CD4-positive, alpha-beta T cell (primary cell): ENCODE measurements around the gene FBXL20. TPM values are rescaled to one million over a fixed set of nuclear protein-coding genes. Genes with fewer than 3 reads are reported as not detected.

ENCODE experiments used
- ATAC-seq: fragments of 200-7000 bp; cut with Tn5 transposase; one replicate; pipeline ENCODE4 v1.10.0; 2022; ENCODE audit warnings: mild to moderate bottlenecking; ENCODE audit not compliant: poor library complexity
- CTCF ChIA-PET: fragments of 350-600 bp; sonication (Branson Sonifier 250); formaldehyde crosslinking; loops from one replicate; lab custom pipeline; 2021; ENCODE audit warnings: antibody characterized with exemption, inconsistent platforms; lab: Charles Lee
- POLR2A ChIA-PET: fragments of 350-600 bp; sonication (Branson Sonifier 250); formaldehyde crosslinking; loops from one replicate; lab custom pipeline; 2021; ENCODE audit warnings: antibody characterized with exemption, inconsistent platforms; lab: Charles Lee
- DNase-seq, 14 experiments: peaks; one replicate each; pipeline ENCODE4 v3.0.0-alpha.2; 2013 to 2020; ENCODE audit warnings: mixed read lengths in 2 of 14
- H3K27ac ChIP-seq, 2 donors: one replicate each; pipeline versions ENCODE4 v1.5.1 to v1.7.0; 2013; ENCODE audit warnings: low read length in 2 of 2, low read depth in 1 of 2, mild to moderate bottlenecking in 1 of 2
- H3K27me3 ChIP-seq, 2 experiments: 1 replicate in 1 of 2; 2 replicates in 1 of 2; pipeline versions ENCODE4 v1.6.1 to v1.7.0; 2013; ENCODE audit warnings: low read length in 2 of 2, control low read depth in 1 of 2, mild to moderate bottlenecking in 1 of 2, moderate library complexity in 1 of 2; ENCODE audit not compliant: insufficient read depth in 2 of 2, control insufficient read depth in 1 of 2
- H3K36me3 ChIP-seq: one replicate; pipeline ENCODE4 v1.6.1; 2013; ENCODE audit warnings: low read length, control low read depth; ENCODE audit not compliant: insufficient read depth
- H3K4me1 ChIP-seq: one replicate; pipeline ENCODE4 v1.6.1; 2013; ENCODE audit warnings: low read length, control low read depth; ENCODE audit not compliant: insufficient read depth
- H3K4me3 ChIP-seq: one replicate; pipeline ENCODE4 v1.5.1; 2013; ENCODE audit warnings: mild to moderate bottlenecking, low read length, moderate library complexity
- H3K9me3 ChIP-seq, 2 experiments: 1 replicate in 1 of 2; 2 replicates in 1 of 2; pipeline versions ENCODE4 v1.6.1 to v1.7.0; 2013; ENCODE audit warnings: low read length in 2 of 2, mild to moderate bottlenecking in 2 of 2, control low read depth in 1 of 2, moderate library complexity in 1 of 2; ENCODE audit not compliant: control insufficient read depth in 1 of 2, insufficient read depth in 1 of 2
- H3K27ac Mint-ChIP-seq: one replicate; pipeline ENCODE4 v1.8.0; 2020; ENCODE audit warnings: mixed read lengths
- H3K27me3 Mint-ChIP-seq: one replicate; pipeline ENCODE4 v1.8.0; 2021; ENCODE audit warnings: mixed read lengths
- H3K36me3 Mint-ChIP-seq: one replicate; pipeline ENCODE4 v1.8.0; 2021; ENCODE audit warnings: low read depth, mixed read lengths
- H3K4me1 Mint-ChIP-seq: one replicate; pipeline ENCODE4 v1.8.0; 2021; ENCODE audit warnings: low read depth, mixed read lengths
- H3K4me3 Mint-ChIP-seq: one replicate; pipeline ENCODE4 v1.8.0; 2020; ENCODE audit warnings: mild to moderate bottlenecking, mixed read lengths
- H3K9me3 Mint-ChIP-seq: one replicate; pipeline ENCODE4 v1.8.0; 2020; ENCODE audit warnings: mixed read lengths
- intact Hi-C, 2 experiments: fragments of 100-400 bp; cut with DNase I in 1 of 2; cut with micrococcal nuclease in 1 of 2; formaldehyde crosslinking; loops; one replicate each; pipeline versions ENCODE4 v1.15.1 to v1.9.0; 2023 to 2025; cut with DNase I, micrococcal nuclease
- total RNA-seq, 174 experiments: library from RNA in 2 of 174; stranded (reverse) in 2 of 174; gene quantifications; one replicate each; pipeline ENCODE4 v1.2.3 and lab custom pipeline; 2021 to 2026
- TF ChIP-seq, protein P1 (sequence below): fragments of 200-600 bp; IDR thresholded peaks from one replicate; pipeline ENCODE4 v1.8.0; 2022; ENCODE audit warnings: antibody characterized with exemption, mild to moderate bottlenecking

FBXL20 gene
- total RNA-seq, 2 experiments from 2014 or later: 16.7 to 17.1 TPM

DNA sequence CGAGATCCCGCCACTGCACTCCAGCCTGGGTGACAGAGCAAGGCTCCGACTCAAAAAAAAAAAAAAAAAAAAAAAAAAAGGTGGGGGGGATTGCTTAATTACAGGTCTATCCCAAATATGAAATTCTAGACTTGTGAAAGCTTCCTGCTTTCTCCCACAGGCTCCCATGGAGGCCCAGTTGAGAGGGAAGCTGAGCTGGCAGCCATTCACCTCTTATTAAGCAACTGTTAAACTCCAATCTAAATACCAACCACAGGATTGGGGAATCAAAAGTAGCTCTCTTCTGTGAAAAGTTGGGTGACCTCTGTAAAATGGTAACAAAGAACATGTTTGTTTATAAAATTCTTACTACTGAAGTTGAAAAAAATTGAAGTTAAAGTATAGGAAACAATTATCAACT, 129.9 kb downstream of the FBXL20 start:
- Histone ChIP-seq H3K27ac (no peak overlapping the region), H3K36me3 (peaks cover 59% of the 10 kb centered on the region), H3K27me3 (no peaks in the 10 kb centered on the region), H3K9me3 (no peaks in the 10 kb centered on the region), H3K4me3 (no peak overlapping the region), H3K4me1 (no peaks in the 10 kb centered on the region)
- Mint-ChIP-seq H3K4me1 (no peaks in the 10 kb centered on the region), H3K9me3 (no peaks in the 10 kb centered on the region), H3K27me3 (no peaks in the 10 kb centered on the region), H3K36me3 (peaks cover 57% of the 10 kb centered on the region), H3K4me3 (no peak overlapping the region), H3K27ac (no peak overlapping the region)
- ChIA-PET CTCF (no interaction called here), POLR2A (no interaction called here)
- ATAC-seq (no peak), DNase-seq (no peak)
- TF ChIP-seq, protein P1, sequence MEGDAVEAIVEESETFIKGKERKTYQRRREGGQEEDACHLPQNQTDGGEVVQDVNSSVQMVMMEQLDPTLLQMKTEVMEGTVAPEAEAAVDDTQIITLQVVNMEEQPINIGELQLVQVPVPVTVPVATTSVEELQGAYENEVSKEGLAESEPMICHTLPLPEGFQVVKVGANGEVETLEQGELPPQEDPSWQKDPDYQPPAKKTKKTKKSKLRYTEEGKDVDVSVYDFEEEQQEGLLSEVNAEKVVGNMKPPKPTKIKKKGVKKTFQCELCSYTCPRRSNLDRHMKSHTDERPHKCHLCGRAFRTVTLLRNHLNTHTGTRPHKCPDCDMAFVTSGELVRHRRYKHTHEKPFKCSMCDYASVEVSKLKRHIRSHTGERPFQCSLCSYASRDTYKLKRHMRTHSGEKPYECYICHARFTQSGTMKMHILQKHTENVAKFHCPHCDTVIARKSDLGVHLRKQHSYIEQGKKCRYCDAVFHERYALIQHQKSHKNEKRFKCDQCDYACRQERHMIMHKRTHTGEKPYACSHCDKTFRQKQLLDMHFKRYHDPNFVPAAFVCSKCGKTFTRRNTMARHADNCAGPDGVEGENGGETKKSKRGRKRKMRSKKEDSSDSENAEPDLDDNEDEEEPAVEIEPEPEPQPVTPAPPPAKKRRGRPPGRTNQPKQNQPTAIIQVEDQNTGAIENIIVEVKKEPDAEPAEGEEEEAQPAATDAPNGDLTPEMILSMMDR: no peak
- intact Hi-C loops: loop anchor here in 1 of 2 experiments (10.0 kb wide), 2 partner anchors 143 to 253 kb away; no protein-coding TSS in a partner anchor

DNA sequence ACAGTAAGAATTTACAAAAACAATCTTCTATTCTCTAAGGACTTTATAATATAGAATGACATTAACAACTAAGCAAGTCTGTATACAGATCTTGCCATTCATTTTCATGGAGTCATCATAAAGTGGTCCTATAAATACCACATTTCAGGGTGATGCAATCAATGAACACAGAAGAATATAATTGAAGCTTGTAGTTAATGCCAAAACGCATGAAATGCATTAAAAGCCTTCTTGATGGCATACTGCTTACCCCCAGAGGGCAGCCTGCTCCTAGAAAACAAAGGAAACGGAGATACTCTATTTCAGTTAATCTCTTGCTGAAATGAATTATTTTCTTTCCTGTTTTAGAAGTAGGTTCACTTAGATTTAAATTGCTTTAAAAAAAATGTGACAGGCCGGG, 130.5 kb downstream of the FBXL20 start:
- ChIA-PET POLR2A (interaction anchor here (0.6 to 0.7 kb wide), 2 partner anchors 12 to 117 kb away, joined by 3 read pairs; no protein-coding TSS in a partner anchor), CTCF (no interaction called here)
- no peak overlapping the region for H3K4me3 ChIP-seq
- H3K36me3 ChIP-seq: peaks cover 60% of the 10 kb centered on the region
- Mint-ChIP-seq H3K27me3 (no peaks in the 10 kb centered on the region), H3K9me3 (no peaks in the 10 kb centered on the region), H3K36me3 (peaks cover 59% of the 10 kb centered on the region), H3K27ac (no peak overlapping the region), H3K4me1 (no peaks in the 10 kb centered on the region), H3K4me3 (no peak overlapping the region)
- TF ChIP-seq, protein P1: no peak
- DNase-seq: peak in 2 of 14 experiments; percentile 6 to 10
- ATAC-seq: no peak
- H3K27ac ChIP-seq: no peak overlapping the region
- intact Hi-C loops: loop anchor here in 1 of 2 experiments (10.0 kb wide), 2 partner anchors 144 to 254 kb away; no protein-coding TSS in a partner anchor
- no peaks in the 10 kb centered on the region for H3K9me3 ChIP-seq
- H3K27me3 ChIP-seq: no peaks in the 10 kb centered on the region
- no peaks in the 10 kb centered on the region for H3K4me1 ChIP-seq

DNA sequence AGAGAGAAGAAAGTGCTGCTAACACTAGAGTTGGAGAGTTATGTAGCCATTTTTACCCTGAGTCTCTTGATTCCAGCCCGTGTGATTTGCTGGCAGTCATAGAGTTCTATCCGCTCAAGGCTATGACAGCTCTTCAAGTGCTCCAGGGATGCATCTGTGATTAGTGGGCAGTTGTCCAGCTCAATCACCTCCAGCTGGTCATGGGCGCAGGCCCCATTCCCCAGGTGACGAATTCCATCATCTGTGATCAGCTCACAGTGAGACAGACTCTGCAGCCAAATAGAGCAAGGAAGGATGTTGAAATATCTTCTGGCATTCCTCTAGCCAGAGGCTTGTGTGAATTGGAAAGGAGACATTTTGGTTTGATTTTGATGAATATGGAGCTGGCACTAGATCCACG, 137.3 kb downstream of the FBXL20 start:
- TF ChIP-seq, protein P1: no peak
- Histone ChIP-seq H3K27ac (no peak overlapping the region), H3K27me3 (no peaks in the 10 kb centered on the region), H3K4me1 (no peaks in the 10 kb centered on the region), H3K9me3 (no peaks in the 10 kb centered on the region), H3K4me3 (no peak overlapping the region), H3K36me3 (peaks cover 75% of the 10 kb centered on the region)
- CTCF ChIA-PET: no interaction called here
- Mint-ChIP-seq H3K27me3 (no peaks in the 10 kb centered on the region), H3K27ac (no peak overlapping the region), H3K4me1 (no peaks in the 10 kb centered on the region), H3K36me3 (peaks cover 81% of the 10 kb centered on the region), H3K4me3 (no peak overlapping the region), H3K9me3 (no peaks in the 10 kb centered on the region)
- intact Hi-C loops: no loop called here
- ATAC-seq: no peak
- POLR2A ChIA-PET: no interaction called here
- DNase-seq: no peak
